ENCODE measurements around the gene EXOC6B.

EXOC6B gene

GRCh38 chr2:72129681-72130340 lies 696.0 kb downstream of the EXOC6B start:
- no peak for DNase-seq

GRCh38 chr2:72128843-72129227 lies 697.0 kb downstream of the EXOC6B start:
- no peak for DNase-seq

DNA sequence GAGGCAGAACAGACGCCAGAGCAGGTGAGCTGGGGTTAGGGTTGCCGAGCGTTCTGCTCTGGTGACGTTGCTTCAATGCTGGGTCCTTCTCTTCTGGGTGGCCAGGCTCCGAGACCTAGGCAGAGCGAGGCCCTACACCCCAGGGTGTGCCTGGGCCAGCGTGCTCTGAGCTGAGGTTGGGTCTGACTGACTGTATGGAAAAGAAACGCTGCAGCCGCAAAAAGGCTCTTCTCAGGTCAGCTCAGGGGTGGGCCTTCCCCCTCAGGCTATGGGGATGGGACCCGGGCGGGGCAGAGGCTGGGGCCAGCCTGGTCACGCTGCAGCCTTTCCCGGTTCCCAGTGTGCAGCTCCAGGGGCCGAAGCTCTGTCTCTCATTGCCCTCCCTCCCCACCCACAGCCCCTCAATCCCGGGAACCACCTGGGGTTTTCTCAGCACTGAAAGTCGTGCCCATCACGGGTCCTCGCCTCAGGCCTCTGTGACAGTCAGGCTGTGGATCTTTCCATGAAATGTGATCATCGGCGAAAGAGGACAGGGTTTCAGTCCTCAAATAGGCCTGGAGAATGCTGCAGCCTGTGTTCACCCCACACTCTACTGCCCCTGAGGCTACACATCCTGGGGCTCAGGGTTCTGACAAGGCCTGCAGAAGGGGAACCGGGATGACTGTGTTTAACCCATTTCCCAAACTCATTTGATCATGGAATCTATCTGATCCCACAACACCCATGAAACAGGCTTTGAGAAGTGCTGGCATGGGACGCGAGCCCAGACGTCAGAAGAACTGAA lies 697.6 kb downstream of the EXOC6B start:
- DNase-seq = no peak

DNA sequence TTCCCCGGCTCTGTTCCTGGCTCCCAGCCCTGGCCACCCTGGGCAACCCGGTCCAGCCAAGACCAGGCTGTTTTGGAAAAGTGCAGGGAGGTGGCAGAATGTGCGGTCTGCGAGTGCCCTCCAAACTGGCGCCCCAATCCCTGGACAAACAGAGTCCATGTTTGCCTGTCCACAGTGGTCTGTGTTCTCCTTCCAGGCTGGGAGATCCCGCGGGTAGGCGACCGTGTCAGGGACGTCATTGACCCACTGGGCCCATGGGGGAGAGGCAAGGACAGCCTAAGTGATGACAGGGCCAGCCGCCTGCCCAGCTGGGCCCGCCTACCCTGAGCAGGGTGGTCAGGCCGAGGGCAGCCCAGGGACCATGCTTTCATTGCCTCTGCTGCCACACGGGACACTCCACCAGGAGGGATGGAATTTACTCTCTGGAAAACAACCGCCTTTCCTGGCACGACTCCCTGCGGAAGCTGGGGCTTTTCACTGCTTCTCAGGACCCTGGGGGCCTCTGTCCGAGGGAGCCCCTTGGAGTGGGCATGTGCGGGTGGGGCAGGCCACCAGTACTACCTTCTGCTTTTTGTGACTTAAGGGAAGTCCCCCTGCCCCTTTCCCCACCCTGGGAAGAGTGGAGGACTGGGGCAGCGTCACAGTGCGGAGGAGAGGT lies 698.3 kb downstream of the EXOC6B start:
- DNase-seq = no peak

GRCh38 chr2:72126186-72127100 lies 699.4 kb downstream of the EXOC6B start:
- DNase-seq = no peak

Data from NCI-H524 (cell line).